ENCODE measurements around the gene TAF6.

Gene TAF6

DNA sequence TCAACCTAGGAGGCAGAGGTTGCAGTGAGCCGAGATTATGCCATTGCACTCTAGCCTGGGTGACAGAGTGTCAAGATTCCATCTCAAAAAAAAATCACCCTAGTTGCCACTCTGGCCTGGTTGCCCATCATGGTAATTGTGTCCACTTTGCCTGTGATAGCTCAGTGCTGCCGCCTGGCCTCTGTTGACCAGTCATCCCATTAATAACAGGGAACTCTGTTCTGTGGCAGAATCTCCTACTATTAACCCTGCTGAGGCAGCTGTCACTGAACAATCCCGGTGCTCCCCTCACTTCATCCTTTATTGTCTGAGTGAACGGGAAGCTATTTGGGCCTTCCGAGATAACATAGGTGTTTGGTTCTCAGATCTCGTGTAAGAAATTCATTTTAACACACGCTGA, 52.2 kb downstream of the TAF6 start:
- DNase-seq (ENCODE audit: low read depth) = no peak

DNA sequence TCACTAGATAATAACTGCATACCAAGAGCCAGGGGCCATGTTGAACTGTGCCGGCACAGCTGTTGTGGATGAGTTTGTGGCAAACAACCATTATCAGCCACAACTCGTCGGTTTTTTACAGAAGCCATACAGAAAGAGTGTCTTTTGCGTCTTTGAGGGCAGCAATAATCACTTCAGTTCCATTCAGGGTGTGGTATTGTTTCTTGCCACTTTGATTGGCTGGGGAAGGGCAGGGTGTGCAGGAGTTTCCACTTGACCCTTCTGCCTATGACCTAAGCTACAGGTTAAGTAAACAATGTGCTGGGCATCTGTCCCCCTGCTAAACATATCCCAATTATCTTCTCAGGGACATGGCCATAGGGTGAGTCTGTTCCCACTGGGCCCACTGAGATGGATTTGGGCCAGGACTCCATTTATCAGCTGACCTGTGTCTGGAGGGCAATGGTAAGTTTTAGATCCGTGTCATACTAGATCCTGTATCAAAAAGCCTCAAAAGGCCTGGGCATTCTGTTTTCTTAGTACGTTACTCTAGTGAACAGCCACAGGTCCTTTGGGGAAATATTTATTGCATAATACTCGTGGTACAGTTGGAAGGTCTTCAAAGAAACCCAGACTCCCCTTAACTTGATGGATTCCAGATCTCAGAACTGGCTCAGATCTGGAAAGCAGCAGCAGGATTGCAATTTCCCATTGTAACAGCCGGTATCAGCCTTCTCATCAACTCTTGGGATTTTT, 53.5 kb downstream of the TAF6 start:
- DNase-seq (ENCODE audit: low read depth) = no peak

- DNase-seq (ENCODE audit: low read depth) = no peak
Measured at GRCh38 chr7:100064162-100064561, 55.0 kb downstream of the TAF6 start.

DNA sequence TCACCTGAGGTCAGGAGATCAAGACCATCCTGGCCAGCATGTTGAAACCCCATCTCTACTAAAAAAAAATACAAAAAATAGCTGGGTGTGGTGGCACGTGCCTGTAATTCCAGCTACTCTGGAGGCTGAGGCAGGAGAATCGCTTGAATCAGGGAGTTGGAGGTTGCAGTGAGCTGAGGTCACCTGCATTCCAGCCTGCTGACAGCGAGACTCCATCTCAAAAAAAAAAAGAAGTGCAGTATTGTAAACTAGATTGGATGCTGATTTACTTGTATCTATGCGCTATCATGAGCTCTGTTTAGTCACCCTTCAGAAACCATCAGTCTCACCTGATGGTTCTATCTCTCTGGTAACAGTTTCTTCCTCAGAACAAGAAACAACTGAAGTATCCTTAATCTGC, 55.8 kb downstream of the TAF6 start:
- no peak for DNase-seq (ENCODE audit: low read depth)

GRCh38 chr7:100061518-100062193, 57.5 kb downstream of the TAF6 start:
- no peak for DNase-seq (ENCODE audit: low read depth)

- DNase-seq (ENCODE audit: low read depth) = no peak
Measured at GRCh38 chr7:100059251-100059739, 59.9 kb downstream of the TAF6 start.

Data from stimulated activated CD8-positive, alpha-beta memory T cell treated with anti-CD3 and anti-CD28 coated beads, Interleukin-7, amount 100 ng/mL, for 24 hours (primary cell).